ENCODE measurements around the gene MAN2B1.
"Not testable (repeated sequence)": the region's sequence is repeated elsewhere in the genome, so short reads cannot be mapped to it uniquely, and the experiment has no call there.

Gene MAN2B1

DNA sequence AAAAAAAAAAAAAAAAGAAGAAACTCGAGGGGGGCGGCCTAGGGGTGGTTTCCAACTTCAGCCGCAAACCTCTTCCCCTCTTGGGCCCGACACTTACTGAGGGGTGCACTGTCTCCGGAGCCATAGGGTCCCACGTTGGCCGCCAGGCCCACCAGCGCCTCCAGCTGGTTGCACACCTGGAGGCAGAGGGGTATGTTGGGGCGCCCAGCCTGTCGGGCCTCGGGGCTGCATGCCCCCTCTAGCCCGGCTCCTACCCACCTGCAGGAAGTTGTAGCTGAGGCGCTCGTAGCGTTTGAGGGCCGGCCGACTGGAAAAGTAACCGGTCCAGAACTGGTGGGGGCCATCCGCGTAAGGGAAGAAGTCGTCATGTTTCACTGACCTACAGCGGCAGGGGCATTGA, 8.6 kb downstream of the MAN2B1 start:
- no peak for DNase-seq (ENCODE audit: low read depth)

DNA sequence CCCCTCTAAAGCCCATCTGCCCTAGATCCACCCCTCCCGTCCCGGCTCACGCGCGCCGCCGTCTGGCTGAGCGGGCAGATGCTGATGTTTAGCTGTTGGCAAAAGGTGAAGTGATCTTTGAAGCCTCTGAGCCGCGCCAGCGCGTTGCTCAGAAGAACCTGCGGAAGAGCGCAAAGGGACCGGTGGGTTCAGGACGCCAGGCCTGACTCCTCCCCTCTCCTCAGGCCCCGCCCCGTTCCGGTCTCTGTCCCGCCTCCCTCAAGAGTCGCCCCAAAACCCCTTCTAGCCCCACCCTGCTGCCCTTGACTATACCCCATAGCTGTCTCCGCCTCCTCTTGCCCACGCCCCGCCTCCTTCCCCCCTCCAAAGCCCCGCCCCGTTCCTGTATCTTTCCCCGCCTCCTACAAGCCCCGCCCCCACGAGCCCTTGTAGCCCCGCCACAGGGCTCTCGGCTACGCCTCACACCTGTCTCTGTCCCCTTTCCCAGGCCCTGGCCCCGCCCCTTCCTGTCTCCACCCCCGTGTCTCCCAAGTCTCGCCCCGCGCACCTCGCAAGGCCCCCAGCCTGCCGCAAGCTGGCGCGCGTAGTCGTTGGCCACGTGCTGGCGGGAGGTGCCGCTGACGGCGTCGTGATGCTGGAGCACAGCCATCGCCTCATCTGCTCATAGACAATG, 9.5 kb downstream of the MAN2B1 start:
- no peak for DNase-seq (ENCODE audit: low read depth)

DNA sequence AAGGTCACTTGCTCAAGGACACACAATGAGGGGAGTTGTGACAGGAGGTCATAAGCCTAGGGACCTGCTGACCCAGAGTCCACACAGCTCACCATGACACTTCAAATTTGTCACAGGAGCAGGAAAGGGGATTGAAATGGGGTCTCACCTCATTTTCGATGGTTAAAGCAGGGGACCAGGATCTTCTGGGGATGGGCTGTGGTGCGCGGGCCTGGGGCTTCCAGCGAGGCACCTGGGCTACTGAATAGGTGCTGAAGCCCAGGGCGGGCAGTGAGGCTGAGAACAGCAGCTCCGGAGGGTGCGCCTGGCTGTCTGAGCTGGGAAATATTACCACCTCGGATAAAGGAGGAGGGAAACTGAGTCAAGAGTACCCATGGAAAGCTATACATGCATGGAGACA, 11.0 kb downstream of the MAN2B1 start:
- DNase-seq (ENCODE audit: low read depth): no peak

DNA sequence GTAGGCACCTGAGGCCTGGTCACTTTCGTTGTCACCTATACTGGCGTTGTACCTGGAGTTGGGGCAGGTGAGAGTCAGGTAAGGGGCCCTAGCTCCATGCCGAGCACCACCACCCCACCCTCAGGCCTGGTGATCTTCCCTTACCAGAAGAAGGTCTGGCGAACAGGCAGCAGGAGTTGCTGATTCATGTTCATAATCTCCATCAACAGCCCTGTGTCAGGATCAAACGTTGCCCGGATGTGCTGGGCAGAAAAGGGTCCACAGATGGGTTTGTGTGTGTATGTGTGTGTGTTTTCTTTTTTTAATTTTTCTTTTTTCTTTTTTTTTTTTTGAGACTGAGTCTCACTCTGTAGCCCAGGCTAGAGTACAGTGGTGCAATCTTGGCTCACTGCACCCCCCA, 14.3 kb downstream of the MAN2B1 start:
- no peak for DNase-seq (ENCODE audit: low read depth)

DNA sequence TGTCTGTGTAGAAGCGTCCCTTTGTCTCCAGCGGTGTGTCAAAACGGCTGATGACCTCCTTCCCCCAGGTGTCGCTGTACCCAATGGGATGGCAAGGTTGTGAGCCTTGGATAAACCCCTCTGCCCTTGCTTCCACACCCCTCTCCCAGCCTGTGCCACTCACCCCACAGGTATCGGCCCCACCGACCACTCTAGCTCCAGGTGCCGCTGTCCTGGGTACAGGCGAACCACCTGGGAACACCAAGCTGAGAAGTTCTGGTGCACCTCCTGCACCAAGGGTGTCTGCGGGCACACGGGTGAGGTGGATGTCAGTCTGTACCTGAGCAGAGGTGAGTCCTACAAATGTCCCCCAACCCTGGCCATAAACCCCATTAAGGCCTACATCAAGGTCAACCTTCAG, 16.6 kb downstream of the MAN2B1 start:
- no peak for DNase-seq (ENCODE audit: low read depth)

DNA sequence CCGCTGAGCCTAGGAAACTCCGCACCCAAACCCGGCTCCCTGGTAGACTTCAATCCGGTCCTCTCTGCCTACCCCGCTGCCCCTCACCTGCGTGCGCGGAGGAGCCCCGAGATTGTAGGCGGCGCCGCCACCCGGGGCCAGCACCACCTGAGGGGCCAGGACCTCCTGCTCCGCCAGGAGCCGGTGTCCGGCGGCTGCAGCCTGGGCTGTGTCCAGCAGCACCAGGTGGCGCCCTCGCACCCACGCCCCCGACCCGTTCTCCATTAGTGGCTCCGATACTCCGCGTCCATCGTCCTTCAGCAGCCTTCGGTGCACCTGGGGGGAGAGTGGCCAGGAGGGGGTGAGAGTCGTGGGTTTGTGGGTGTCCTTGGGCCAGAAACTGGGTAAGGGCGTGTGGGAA, 18.5 kb downstream of the MAN2B1 start:
- no peak for DNase-seq (ENCODE audit: low read depth)

DNA sequence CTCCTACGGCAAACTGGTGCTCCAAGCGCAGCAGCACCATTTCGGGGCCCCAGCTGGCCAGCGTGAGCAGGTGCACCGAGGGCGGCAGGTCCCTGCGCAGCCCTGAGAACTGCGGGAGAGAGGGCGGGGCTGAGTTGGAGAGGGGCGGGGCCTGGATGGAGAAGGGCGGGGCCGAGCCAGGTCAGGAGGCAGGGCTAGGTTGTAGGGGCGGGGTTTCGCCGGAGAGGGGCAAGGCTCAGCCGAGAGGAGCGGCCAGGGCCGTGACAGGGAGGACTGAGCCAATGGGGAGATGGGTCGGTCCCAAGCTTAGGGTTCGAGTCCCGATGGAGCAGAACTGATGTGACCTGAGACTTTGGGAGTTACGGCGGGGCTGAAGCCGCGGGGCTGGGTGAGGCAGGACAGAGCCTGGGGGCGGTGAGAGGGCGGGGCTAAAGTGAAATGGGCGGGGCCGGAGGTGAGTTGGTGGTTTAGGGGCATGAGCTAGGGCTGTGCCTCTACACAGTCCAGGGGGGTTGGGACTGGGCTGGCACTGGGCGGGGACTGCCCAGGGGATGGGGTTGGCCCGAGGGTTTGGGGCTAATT, 19.0 kb downstream of the MAN2B1 start:
- no peak for DNase-seq (ENCODE audit: low read depth)

DNA sequence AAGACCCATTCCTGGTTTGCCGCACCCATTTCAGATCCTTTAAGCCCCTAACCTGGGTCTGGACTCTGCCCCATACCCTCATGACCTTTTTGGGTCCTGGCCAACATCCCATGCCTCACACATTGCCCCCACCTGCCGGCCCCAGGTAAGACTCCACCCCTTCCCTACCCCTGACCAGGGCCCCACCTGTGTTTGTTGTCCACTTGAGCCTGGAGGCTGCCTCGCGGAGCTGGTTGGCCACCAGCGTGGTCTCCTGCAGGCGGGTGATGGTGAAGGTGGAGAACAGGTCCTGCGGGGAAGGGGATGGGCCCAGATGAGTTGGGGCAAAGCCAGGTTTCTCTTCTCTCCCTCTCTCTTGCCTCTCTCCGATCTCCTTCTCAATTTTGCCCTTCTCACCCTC, 19.5 kb downstream of the MAN2B1 start:
- no peak for DNase-seq (ENCODE audit: low read depth)

DNA sequence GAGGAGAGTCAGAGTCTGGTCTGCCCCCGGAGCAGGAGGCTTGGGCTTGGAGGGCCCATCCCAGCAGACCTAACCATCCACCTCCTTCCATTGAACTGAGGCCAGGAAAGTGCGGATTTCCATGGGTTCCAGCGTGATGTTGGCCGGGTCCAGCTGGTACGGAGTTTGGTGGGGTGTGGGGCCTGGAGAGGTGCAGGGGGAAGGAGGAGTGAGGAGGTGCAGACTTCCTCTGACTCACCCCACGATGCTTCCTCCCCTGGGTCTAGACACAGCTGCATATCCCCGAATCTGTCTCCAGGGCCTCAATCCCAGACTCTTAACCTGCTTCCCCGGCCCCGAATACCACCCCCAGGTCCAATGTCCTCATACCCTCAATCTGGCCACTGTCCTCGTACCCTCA, 20.0 kb downstream of the MAN2B1 start:
- DNase-seq (ENCODE audit: low read depth): no peak

DNA sequence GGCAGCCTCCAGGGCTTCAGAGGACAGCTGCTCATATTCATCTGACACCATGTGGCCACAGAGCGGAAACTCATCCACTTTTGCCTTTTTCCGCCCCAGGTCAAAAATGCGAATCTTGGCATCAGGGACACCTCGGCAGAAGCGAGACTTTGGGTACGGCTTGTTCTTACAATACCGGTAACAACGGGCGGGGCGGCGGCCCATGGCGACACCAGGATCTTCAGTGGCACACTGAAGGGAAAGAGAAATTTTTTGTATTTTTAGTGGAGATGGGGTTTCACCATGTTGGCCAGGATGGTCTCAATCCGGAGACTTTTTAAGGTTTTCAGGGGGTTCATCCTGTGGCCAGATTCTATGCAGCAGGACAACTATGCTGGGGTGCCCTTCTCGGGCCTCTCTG, 22.8 kb downstream of the MAN2B1 start:
- DNase-seq (ENCODE audit: low read depth): not testable (repeated sequence)

DNA sequence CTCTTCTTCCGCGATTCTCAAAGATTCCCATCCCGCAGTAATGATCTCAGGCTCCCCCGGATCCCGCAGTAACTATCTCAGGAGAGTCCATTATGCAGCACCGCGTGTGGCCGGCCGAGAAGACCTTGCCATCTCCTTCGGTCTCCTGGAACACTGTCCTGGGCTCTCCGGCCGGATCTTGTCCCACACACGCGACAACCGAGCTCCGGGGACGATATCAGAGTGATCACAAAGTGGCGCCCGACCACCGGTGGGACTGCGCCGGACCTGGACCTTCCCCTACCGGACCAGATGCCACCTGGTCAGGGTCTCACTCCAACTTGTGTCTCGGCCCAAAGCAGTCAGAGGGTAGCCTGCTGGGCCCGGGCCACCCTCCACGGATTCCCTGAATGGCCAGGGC, 24.0 kb downstream of the MAN2B1 start:
- DNase-seq (ENCODE audit: low read depth): no peak

DNA sequence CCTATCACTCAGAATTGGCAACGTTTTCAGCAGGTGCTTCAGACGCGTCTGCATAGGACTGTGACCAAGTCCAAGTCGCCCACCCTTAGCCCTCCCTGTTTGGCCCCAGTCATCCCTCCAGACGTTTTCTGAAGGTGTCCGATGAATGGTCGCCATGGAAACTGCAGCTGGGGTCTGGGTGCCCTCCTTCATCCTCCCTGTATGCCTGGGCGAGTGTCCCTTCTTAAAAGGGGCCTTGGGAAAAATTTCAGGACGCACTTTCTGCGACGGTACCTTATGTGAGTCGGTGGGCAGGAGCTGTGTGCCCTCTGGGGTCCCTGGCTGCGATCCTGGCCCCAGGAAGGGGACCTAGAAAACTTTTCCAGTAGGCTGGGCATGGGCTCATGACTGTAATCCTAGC, 25.1 kb downstream of the MAN2B1 start:
- DNase-seq (ENCODE audit: low read depth): no peak

DNA sequence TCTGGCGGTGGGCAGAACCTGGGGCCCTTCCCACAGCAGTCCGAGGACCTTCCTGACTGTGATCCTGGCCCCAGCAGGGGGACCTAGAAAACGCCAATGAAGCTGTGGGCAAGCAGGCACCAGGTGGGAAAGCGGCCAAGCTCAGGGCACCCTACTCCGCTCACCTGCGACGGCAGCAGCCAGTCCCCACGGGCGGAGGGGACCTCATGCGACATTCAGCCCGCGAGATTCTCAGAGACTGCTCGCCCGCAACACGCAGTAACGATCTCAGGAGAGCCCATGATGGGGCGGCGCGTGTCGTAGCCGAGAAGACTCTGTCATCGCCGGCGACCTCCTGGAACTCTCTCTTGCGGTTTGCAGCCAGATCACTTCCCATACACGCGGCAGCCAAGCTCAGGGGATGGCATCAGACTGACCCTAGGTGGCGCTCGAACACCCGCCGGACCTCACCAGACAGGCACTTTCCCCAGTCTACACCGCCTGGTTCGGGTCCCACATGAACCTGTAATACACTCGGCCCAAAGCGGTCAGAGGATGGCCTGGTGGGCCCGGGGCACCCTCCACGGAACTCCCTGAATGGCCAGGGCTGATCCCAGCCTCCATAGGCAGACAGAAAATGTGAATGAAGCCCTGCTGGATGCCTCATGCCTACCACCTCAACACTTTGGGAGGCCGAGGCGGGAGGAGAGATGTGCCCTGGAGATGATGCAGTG, 26.5 kb downstream of the MAN2B1 start:
- DNase-seq (ENCODE audit: low read depth): peak; percentile 76

DNA sequence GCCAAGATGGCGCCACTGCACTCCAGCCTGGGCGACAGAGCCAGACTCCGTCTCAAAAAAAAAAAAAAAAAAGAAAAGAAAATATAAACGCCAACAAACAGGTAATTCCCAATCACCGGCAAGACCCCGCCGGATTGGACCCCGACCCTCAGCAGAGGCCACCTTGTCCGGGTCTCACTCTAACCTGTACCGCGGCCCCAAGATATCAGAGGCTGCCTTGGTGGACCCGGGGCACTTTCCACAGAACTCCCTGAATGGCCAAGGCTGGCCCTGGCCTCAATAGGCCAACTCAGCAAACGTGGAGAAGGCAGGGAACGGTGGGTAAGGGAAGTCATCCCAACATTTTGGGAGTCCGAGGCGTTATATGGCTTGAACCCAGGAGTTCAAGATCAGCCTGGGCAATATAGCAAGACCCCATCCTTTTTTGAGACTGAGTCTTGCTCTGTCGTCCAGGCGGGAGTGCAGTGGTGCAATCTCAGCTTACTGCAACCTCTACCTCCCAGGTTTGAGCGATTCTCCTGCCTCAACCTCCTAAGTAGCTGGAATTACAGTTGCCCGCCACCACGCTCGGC, 27.8 kb downstream of the MAN2B1 start:
- no peak for DNase-seq (ENCODE audit: low read depth)

DNA sequence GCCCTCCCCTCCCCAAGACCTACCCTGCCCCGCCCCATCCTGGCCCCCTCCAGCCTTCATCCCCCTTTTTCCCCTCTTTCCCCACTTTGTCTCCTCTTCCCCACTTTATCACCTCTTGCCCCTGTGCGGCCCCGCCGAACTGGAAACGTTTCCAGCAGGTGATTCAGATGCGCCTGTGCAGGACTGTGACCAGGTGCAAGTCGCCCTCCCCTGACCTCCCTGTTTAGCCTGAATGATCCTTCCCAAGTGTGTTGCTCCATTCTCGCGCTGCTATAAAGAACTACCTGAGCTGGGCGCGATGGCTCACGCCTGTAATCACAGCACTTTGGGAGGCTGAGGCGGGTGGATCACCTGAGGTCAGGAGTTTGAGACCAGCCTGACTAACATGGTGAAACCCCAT, 29.9 kb downstream of the MAN2B1 start:
- no peak for DNase-seq (ENCODE audit: low read depth)

DNA sequence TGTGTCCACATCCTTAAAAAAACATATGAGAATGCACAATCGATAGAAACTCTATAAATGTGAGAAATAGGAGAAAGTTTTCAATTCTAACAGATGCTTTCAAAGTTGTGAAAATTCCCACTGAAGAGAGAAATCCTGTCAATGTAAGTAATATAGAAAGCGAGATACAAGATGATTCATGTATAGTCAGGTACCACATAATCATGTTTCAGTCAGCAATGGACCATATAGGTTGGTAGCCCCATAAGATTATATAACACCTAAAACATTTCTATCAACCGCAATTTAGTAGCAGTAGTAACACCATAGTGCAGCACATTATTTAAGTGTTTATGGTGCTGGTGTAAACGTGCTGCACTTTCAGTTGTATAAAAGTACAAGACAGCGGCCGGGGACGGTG, 37.3 kb downstream of the MAN2B1 start:
- no peak for DNase-seq (ENCODE audit: low read depth)

DNA sequence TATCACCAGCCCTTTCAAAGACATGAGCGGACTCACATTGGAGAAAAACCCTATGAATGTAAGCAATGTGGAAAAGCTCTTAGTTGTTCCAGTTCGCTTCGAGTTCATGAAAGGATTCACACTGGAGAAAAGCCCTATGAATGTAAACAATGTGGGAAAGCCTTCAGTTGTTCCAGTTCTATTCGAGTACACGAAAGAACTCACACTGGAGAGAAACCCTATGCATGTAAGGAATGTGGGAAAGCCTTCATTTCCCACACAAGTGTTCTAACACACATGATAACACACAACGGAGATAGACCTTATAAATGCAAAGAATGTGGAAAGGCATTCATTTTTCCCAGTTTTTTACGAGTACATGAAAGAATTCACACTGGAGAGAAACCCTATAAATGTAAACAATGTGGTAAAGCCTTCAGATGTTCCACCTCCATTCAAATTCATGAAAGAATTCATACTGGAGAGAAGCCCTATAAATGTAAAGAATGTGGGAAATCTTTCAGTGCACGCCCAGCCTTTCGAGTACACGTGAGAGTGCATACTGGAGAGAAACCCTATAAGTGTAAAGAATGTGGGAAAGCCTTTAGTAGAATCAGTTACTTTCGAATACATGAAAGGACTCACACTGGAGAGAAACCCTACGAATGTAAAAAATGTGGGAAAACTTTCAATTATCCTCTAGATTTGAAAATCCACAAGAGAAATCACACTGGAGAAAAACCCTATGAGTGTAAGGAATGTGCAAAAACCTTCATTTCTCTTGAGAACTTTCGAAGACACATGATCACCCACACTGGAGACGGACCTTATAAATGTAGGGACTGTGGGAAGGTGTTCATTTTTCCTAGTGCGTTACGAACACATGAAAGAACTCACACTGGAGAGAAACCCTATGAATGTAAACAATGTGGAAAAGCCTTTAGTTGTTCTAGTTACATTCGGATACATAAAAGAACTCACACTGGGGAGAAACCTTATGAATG, 38.2 kb downstream of the MAN2B1 start:
- DNase-seq (ENCODE audit: low read depth): no peak

DNA sequence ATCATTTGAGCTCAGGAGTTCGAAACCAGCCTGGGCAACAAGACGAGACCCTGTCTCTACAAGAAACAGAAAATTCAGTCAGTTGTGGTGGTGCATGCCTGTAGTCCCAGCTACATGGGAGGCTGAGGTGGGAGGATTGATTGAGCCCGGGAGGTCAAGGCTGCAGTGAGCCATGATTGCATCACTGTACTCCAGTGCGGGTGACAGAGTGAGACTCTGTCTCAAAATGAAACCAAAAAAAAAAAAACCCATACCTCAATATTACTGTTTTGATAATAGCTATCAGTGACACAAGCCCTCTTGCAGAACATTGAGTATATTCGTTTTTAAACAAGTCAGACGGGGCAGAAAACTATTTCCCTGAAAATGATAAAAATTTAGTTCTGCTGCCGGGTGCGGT, 39.6 kb downstream of the MAN2B1 start:
- DNase-seq (ENCODE audit: low read depth): no peak

DNA sequence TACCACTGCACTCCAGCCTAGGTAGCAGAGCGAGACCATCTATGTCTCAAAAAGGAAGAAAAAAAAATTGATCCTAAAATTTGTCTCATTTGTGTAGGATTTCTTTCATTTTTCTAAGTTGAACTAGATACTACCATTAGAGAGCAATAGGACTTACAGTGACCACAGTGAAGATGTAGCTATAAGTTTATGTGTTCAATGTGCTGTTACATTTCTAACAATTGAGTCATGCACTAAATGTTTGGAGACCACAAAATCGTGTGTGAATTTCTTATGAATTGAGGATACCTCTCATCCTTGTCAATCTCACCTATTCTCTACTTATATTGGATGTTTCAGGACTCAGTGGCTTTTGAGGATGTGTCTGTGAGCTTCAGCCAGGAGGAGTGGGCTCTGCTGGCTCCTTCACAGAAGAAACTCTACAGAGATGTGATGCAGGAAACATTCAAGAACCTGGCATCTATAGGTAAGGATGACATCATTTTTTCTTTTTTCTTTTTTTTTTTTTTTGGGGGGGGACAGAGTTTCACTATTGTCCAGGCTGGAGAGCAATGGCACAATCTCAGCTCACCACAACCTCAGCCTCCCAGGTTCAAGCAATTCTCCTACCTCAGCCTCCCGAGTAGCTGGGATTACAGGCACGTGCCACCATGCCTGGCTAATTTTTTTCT, 43.0 kb downstream of the MAN2B1 start:
- DNase-seq (ENCODE audit: low read depth): no peak

DNA sequence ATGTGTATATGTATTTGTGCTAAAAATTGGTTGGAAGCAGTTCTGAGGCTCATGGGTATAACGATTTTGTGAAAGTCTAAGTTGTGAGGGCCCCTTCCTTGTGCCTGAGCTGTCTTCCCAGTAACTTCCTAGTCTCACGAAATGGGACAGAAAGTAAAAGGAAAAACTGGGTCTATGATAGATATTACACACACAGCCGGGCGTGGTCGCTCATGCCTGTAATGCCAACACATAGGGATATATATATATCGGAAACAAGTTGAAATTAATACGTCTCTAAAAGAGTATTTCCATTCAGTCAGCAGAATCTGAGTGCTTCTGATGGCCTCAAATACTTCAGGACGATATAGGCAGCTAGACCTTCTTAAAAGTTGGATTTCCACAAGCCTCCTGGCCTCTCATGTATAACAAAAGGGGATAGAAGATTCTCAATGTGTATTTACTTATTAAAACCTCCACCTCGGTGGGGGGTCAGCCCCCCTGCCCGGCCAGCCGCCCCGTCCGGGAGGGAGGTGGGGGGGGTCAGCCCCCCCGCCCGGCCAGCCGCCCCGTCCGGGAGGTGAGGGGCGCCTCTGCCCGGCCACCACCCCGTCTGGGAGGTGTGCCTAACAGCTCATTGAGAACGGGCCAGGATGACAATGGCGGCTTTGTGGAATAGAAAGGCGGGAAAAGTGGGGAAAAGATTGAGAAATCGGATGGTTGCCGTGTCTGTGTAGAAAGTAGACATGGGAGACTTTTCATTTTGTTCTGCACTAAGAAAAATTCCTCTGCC, 45.1 kb downstream of the MAN2B1 start:
- DNase-seq (ENCODE audit: low read depth): not testable (repeated sequence)

DNA sequence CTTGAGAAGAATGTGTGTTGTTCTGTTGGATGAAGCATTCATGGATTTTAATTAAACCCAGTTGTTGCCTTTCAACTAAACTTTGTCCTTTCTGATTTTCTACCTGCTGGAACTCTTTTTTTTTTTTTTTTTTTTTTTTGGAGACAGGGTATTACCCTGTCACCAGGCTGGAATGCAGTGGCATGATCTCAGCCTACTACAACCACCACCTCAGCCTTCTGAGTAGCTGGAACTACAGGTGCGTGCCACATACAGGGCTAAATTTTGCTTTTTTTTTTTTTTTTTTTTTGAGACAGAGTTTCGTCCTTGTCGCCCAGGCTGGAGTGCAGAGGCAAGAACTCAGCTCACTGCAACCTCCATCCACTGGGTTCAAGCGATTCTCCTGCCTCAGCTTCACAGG, 48.9 kb downstream of the MAN2B1 start:
- no peak for DNase-seq (ENCODE audit: low read depth)

Measured in stimulated activated CD8-positive, alpha-beta memory T cell treated with anti-CD3 and anti-CD28 coated beads, Interleukin-12 subunit alpha, Interleukin-12 subunit beta, amount 100 ng/mL, for 1 hour (primary cell).